NT2/D1 (cell line): Measurements from ENCODE around the gene MACIR.

ENCODE experiments used
- DNase-seq: peaks from one replicate; pipeline ENCODE4 v3.0.0-alpha.2; 2011; ENCODE audit warnings: low read depth, low spot score
- H3K27me3 ChIP-seq: 2 replicates; pipeline ENCODE4 v1.6.0; 2011; ENCODE audit warnings: mild to moderate bottlenecking; ENCODE audit not compliant: insufficient read length, insufficient read depth
- H3K36me3 ChIP-seq: 2 replicates; pipeline ENCODE4 v1.6.1; 2011; ENCODE audit warnings: mild to moderate bottlenecking, low read length, mixed read lengths; ENCODE audit not compliant: insufficient read depth, insufficient read length
- H3K4me1 ChIP-seq: 2 replicates; pipeline ENCODE4 v1.5.1; 2011; ENCODE audit not compliant: insufficient read depth, insufficient read length
- H3K4me3 ChIP-seq: 2 replicates; pipeline ENCODE4 v1.5.1; 2011; ENCODE audit warnings: low read depth; ENCODE audit not compliant: insufficient read length
- H3K9ac ChIP-seq: 2 replicates; pipeline ENCODE4 v1.6.0; 2011; ENCODE audit warnings: low read depth; ENCODE audit not compliant: insufficient read length
- H3K9me3 ChIP-seq: 2 replicates; pipeline ENCODE4 v1.5.1; 2011; ENCODE audit warnings: mild to moderate bottlenecking, low read length; ENCODE audit not compliant: insufficient read depth
- SUZ12 ChIP-seq: IDR thresholded peaks from 2 replicates; pipeline ENCODE4 v1.6.1; 2011; ENCODE audit not compliant: insufficient read length, insufficient read depth; ENCODE audit errors: extremely low read depth
- YY1 ChIP-seq: IDR thresholded peaks from 2 replicates; pipeline ENCODE4 v1.6.1; 2011; ENCODE audit not compliant: insufficient read length, insufficient read depth
- ZNF274 ChIP-seq: IDR thresholded peaks from 2 replicates; pipeline ENCODE4 v1.6.1; 2011; ENCODE audit warnings: mild to moderate bottlenecking, low read depth, low read length

The MACIR gene

DNA sequence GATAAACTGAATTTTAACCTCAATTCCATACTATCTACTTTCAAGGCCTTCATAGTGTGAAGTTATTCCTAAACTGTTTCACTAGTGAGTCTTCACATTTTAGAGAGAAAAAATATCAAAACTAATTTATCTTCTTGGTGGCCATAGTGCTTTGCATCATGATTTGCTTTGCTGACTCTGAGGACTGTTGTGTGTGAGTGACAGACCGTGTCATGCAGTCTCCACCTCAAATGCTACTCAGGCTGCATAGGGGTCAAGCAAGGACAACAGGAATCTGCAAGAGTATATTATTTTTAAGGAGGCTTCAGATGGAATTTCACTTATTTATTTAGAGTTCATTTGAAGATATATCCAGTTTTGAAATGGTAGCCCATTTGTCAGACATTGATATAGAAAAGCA lies 34.5 kb downstream of the MACIR start:
- no peak for DNase-seq
- Histone ChIP-seq H3K4me1 (no peaks in the 10 kb centered on the region), H3K9ac (no peak overlapping the region), H3K36me3 (no peaks in the 10 kb centered on the region), H3K9me3 (no peaks in the 10 kb centered on the region), H3K27me3 (no peaks in the 10 kb centered on the region), H3K4me3 (no peak overlapping the region)
- TF ChIP-seq YY1 (no peak), SUZ12 (no peak), ZNF274 (no peak)

GRCh38 chr5:103293719-103294118 lies 35.2 kb downstream of the MACIR start:
- Histone ChIP-seq H3K36me3 (no peaks in the 10 kb centered on the region), H3K27me3 (no peaks in the 10 kb centered on the region), H3K9ac (no peak overlapping the region), H3K9me3 (no peaks in the 10 kb centered on the region), H3K4me1 (no peaks in the 10 kb centered on the region), H3K4me3 (no peak overlapping the region)
- TF ChIP-seq YY1 (no peak), SUZ12 (no peak), ZNF274 (no peak)
- no peak for DNase-seq

DNA sequence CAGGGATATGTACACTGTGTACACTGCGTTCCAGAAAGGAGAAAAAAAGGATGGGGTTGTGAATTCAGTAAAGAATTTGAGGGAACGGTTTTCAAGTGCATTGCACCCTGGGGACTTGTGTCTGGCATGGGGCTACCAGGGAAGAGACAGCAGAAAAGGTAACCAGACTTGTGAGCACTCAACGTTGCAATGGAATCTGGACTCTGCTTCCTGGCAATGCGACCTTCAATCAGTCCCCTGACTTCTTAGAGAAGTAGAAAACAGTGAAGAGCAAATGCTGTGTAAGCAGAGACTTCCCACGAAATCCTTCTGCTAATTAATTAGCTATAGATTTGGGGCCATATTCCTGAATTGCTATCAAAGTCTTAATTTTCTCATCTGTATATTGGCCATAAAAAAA lies 36.3 kb downstream of the MACIR start:
- Histone ChIP-seq H3K4me3 (no peak overlapping the region), H3K36me3 (no peaks in the 10 kb centered on the region), H3K4me1 (no peaks in the 10 kb centered on the region), H3K9ac (no peak overlapping the region), H3K9me3 (no peaks in the 10 kb centered on the region), H3K27me3 (no peaks in the 10 kb centered on the region)
- TF ChIP-seq ZNF274, result no peak
- no peak for TF ChIP-seq YY1
- no peak for TF ChIP-seq SUZ12
- DNase-seq, result no peak

DNA sequence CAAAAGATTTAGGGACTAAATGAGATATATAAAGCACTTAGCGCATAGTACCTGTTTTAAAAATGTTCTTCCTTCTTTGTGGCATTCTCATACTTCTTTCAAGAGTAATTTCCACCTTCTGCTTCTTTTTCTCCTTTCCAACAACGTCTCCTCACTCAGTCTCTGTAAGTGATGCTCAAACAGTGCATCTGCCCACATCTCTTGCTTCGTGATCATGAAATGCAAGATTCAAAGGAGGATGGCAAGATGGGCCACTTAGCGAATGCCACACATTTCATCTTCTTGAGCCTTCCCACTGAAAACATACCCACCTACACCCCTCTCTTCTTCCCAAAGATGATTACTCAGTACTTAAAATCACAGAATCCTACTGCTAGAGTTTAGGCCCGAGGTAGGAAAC lies 36.9 kb downstream of the MACIR start:
- no peak overlapping the region for H3K4me3 ChIP-seq
- H3K9ac ChIP-seq, result no peak overlapping the region
- H3K4me1 ChIP-seq, result no peaks in the 10 kb centered on the region
- H3K27me3 ChIP-seq, result no peaks in the 10 kb centered on the region
- TF ChIP-seq YY1, result no peak
- no peak for TF ChIP-seq SUZ12
- TF ChIP-seq ZNF274, result no peak
- no peaks in the 10 kb centered on the region for H3K9me3 ChIP-seq
- H3K36me3 ChIP-seq, result no peaks in the 10 kb centered on the region
- no peak for DNase-seq

GRCh38 chr5:103295871-103296270 lies 37.3 kb downstream of the MACIR start:
- Histone ChIP-seq H3K9me3 (no peaks in the 10 kb centered on the region), H3K4me3 (no peak overlapping the region), H3K4me1 (no peaks in the 10 kb centered on the region), H3K9ac (no peak overlapping the region), H3K36me3 (no peaks in the 10 kb centered on the region), H3K27me3 (no peaks in the 10 kb centered on the region)
- DNase-seq, result no peak
- no peak for TF ChIP-seq YY1
- TF ChIP-seq SUZ12, result no peak
- no peak for TF ChIP-seq ZNF274

DNA sequence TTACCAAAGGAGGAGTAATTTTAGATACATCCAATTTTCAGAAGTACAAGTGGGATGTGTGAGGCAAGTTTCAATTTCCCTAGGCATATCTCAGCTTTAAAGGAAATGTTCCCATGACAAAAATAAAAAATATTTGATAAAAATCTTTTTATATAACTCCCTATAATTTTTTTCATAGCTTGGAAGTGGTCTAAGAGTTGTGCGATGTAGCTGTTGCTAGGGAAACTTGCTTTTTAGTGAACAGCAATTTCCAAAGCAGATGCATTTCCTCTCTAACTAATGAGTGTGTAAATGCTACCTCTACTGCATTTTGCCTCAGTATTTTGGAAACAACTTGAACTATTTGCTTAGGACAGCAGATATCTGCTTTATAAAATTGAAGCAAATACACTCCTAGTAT lies 39.6 kb downstream of the MACIR start:
- DNase-seq, result no peak
- no peaks in the 10 kb centered on the region for H3K9me3 ChIP-seq
- TF ChIP-seq YY1 (no peak), SUZ12 (no peak), ZNF274 (no peak)
- H3K4me3 ChIP-seq, result no peak overlapping the region
- H3K36me3 ChIP-seq, result no peaks in the 10 kb centered on the region
- H3K4me1 ChIP-seq, result no peaks in the 10 kb centered on the region
- H3K9ac ChIP-seq, result no peak overlapping the region
- H3K27me3 ChIP-seq, result no peaks in the 10 kb centered on the region

DNA sequence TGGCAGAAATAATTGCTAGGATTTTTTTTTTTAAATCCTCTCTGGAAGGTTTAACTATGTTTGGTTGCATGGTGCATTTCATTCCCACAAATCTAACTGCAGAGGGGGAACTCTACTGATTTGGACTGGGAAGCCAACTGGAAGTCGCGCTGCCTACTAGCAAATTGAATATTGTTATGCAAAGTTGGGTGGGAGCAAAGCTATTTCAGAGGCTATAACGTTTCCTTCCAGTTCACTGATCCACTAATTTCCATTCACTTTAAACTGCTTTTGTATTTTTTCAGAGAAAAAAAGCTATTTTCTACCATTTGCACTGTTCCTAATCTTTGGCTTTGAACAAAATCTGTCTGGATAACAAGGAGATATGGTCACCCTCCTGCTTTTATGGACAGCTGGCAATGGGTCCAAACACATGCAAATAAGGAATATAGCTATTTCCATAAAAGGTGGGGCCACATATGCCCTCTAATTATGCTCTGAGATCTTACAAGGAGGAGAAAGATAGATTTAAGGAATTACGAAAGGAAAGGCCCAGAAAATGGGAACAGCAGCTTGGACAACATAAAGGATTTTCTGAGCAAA lies 40.1 kb downstream of the MACIR start:
- no peak for DNase-seq
- Histone ChIP-seq H3K4me1 (no peaks in the 10 kb centered on the region), H3K27me3 (no peaks in the 10 kb centered on the region), H3K4me3 (no peak overlapping the region), H3K36me3 (no peaks in the 10 kb centered on the region), H3K9me3 (no peaks in the 10 kb centered on the region), H3K9ac (no peak overlapping the region)
- TF ChIP-seq YY1, result no peak
- TF ChIP-seq ZNF274, result no peak
- TF ChIP-seq SUZ12, result no peak

DNA sequence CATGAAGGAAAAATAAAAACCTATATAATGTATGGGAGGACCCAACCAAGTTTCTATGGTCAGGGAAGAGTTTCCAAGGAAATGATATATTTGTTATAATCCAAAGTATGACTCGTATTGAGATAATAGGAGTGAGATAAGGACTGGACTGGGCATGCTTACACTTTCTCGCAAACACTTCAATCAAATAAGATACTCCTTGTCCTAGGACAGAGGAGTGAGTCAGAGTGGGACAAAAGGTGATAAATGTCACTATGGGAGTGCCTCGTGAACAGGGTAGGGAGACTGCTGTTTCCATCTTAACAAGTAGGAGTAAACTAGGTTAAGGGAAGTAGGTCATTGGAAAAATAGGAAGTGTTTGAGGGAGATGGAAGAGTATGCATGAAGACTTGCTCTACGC lies 47.2 kb downstream of the MACIR start:
- no peak for TF ChIP-seq SUZ12
- TF ChIP-seq YY1, result no peak
- TF ChIP-seq ZNF274, result no peak
- H3K9ac ChIP-seq, result no peak overlapping the region

More for the DNA sequence above, 47.2 kb downstream of the MACIR start:
- no peak for DNase-seq
- no peaks in the 10 kb centered on the region for H3K4me1 ChIP-seq
- no peak overlapping the region for H3K4me3 ChIP-seq
- no peaks in the 10 kb centered on the region for H3K27me3 ChIP-seq
- H3K36me3 ChIP-seq, result no peaks in the 10 kb centered on the region
- no peaks in the 10 kb centered on the region for H3K9me3 ChIP-seq
